C4-2B (cell line): ENCODE measurements around the gene BPIFA1.

Experiments
- H3K27ac ChIP-seq: fragments of 450-650 bp; 2 replicates; pipeline ENCODE4 v1.5.1; 2017
- ZFX ChIP-seq: fragments of 450-650 bp; IDR thresholded peaks from 2 replicates; pipeline ENCODE4 v1.6.1; 2017
- TF ChIP-seq, protein P1 (sequence below): fragments of 450-650 bp; conservative IDR thresholded peaks from 2 replicates; pipeline ENCODE4 v1.5.1; 2017; ENCODE audit warnings: mild to moderate bottlenecking

Gene BPIFA1

GRCh38 chr20:33282991-33283555 lies 47.3 kb downstream of the BPIFA1 start, which contains the start of gene BPIFB1:
BPIFB1 (plus strand) TSS chr20:33283214; CDS start chr20:33286074, 2,860 bp downstream.
- TF ChIP-seq, protein P1, sequence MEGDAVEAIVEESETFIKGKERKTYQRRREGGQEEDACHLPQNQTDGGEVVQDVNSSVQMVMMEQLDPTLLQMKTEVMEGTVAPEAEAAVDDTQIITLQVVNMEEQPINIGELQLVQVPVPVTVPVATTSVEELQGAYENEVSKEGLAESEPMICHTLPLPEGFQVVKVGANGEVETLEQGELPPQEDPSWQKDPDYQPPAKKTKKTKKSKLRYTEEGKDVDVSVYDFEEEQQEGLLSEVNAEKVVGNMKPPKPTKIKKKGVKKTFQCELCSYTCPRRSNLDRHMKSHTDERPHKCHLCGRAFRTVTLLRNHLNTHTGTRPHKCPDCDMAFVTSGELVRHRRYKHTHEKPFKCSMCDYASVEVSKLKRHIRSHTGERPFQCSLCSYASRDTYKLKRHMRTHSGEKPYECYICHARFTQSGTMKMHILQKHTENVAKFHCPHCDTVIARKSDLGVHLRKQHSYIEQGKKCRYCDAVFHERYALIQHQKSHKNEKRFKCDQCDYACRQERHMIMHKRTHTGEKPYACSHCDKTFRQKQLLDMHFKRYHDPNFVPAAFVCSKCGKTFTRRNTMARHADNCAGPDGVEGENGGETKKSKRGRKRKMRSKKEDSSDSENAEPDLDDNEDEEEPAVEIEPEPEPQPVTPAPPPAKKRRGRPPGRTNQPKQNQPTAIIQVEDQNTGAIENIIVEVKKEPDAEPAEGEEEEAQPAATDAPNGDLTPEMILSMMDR = no peak
- TF ChIP-seq ZFX = no peak
- no peak within 1 kb of the TSS for H3K27ac ChIP-seq

- H3K27ac ChIP-seq = no peak overlapping the region
- no peak for TF ChIP-seq ZFX
- TF ChIP-seq, protein P1 = no peak
Observed at GRCh38 chr20:33284284-33284683, 48.5 kb downstream of the BPIFA1 start.

DNA sequence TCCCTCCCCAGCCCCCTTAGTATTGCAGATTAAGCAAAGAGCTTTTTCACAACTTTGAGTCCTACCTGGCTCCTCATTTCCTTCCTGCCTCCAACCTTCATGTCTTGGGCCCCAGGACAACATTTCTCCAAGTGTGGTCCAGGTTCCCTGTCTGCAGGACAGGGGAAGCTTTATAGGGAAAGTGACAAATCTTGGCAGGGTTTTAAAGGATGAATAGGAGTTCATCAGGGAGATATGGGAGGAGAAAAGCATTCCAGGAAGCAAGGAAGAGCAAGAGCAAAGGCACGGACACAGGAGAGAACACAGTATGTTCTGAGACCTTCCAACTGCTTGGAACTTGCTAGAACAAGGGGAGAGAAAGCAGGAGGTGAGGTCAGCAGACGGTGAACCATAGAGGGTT lies 49.1 kb downstream of the BPIFA1 start:
- no peak overlapping the region for H3K27ac ChIP-seq

DNA sequence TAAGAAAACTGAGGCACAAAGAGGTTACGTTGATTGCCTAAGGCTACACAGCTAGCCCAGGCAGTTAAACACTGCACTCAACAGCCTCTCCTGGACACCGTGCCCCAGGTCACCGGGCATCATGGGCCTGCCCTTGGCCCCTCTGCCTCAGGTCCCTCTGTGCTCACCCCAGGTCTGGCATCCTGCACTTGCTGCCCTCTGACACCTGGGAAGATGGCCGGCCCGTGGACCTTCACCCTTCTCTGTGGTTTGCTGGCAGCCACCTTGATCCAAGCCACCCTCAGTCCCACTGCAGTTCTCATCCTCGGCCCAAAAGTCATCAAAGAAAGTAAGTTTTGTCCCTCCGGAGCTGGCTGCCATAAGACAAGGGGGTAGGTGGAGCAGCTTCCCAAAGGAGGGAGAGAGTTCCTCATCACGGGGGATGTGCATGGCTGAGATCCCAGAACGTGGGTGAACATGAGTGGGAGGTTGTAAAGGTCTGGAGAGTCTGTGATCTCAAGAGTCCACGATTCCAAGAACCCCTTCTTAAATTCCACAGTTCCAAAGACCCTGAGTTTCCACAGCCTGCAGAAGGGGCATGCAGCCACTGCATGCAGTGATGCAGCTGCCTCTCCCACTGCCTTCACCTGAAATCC lies 50.2 kb downstream of the BPIFA1 start:
- no peak for TF ChIP-seq ZFX
- TF ChIP-seq, protein P1 = no peak

More for the DNA sequence above, 49.1 kb downstream of the BPIFA1 start:
- TF ChIP-seq ZFX = no peak
- TF ChIP-seq, protein P1 = no peak

GRCh38 chr20:33287884-33288283 lies 52.1 kb downstream of the BPIFA1 start:
- H3K27ac ChIP-seq = no peak overlapping the region
- no peak for TF ChIP-seq ZFX
- TF ChIP-seq, protein P1 = no peak

More for the DNA sequence above, 50.2 kb downstream of the BPIFA1 start:
- H3K27ac ChIP-seq = no peak overlapping the region

- TF ChIP-seq, protein P1 = no peak
- no peak for TF ChIP-seq ZFX
- H3K27ac ChIP-seq = no peak overlapping the region
Observed at GRCh38 chr20:33290852-33291251, 55.1 kb downstream of the BPIFA1 start.

DNA sequence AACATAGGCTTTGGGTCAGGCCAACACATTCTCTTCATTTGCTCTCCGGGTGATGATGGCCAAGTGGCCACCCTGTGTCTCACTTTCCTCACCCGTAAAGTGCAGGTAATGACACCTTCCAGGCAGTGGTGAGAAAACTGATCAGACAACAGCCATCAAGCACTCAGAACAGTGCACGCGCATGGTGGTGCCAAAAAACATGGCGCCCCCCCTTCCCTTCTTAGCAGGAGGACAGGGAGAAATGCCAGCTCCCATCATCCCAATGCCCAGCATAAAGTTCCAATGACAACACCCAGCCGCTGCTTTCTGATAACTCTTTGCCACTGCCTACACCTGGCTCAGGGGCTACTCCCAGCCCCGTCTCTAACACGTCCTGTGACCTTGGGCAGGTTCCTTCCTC lies 55.6 kb downstream of the BPIFA1 start:
- no peak for TF ChIP-seq ZFX
- TF ChIP-seq, protein P1 = no peak
- no peak overlapping the region for H3K27ac ChIP-seq
